ENCODE data around the gene SLC25A17. TPM values are rescaled to one million over a fixed set of nuclear protein-coding genes. Genes with fewer than 3 reads are reported as not detected.
A peak's percentile ranks its signal among the peaks of the same experiment; 100 is the strongest.
"Not testable (repeated sequence)": the region's sequence is repeated elsewhere in the genome, so short reads cannot be mapped to it uniquely, and the experiment has no call there.

SLC25A17 gene
- total and polyA plus RNA-seq, 7 donors, result 2.7 to 16.3 (median 4.6) TPM

DNA sequence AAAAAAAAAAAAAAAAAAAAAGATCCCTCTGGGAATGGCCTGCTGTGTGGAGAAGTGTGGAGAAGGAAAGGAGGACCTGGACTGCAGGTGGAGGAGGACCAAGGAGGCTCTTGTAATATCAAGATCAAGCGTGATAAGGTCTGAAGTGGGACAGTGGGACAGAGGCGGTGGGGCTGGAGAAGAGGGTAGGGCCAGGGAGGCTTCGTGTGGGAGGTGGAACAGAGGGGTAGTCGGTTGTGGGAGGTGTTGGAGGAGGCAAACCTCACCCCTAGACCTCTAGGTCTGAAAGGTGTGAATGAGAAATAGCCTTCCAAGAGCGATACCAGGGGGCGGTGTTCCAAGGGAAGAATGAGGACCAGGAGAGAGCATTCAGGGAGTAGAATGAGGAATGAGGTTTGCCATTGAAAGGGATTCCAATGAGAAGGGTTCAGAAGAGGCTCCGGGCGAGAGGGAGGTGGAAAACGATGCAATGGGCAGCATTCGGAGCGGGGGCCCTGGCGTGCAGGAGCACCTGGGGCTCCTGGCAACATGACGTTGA, 95.7 kb downstream of the SLC25A17 start:
- TF ChIP-seq, protein P1, sequence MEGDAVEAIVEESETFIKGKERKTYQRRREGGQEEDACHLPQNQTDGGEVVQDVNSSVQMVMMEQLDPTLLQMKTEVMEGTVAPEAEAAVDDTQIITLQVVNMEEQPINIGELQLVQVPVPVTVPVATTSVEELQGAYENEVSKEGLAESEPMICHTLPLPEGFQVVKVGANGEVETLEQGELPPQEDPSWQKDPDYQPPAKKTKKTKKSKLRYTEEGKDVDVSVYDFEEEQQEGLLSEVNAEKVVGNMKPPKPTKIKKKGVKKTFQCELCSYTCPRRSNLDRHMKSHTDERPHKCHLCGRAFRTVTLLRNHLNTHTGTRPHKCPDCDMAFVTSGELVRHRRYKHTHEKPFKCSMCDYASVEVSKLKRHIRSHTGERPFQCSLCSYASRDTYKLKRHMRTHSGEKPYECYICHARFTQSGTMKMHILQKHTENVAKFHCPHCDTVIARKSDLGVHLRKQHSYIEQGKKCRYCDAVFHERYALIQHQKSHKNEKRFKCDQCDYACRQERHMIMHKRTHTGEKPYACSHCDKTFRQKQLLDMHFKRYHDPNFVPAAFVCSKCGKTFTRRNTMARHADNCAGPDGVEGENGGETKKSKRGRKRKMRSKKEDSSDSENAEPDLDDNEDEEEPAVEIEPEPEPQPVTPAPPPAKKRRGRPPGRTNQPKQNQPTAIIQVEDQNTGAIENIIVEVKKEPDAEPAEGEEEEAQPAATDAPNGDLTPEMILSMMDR (IDR thresholded peaks at IDR 0.05), result no peak

GRCh38 chr22:40721266-40721665, 97.9 kb downstream of the SLC25A17 start:
- Histone ChIP-seq H3K27ac (no peak overlapping the region), H3K9me3 (no peaks in the 10 kb centered on the region)
- ATAC-seq, result peak in 1 of 4 donors; percentile 25

More for the DNA sequence above, 95.7 kb downstream of the SLC25A17 start:
- Histone ChIP-seq H3K9me3 (no peaks in the 10 kb centered on the region), H3K27me3 (ENCODE audit: insufficient read depth in 3 of 3, low read length in 2 of 3) (peaks cover 0 to 11% (median 1%) of the 10 kb centered on the region in 3 donors), H3K36me3 (ENCODE audit: insufficient read depth in 1 of 2, low read depth in 1 of 2) (no peaks in the 10 kb centered on the region), H3K4me3 (no peak overlapping the region), H3K27ac (no peak overlapping the region), H3K4me1 (peaks cover 3% of the 10 kb centered on the region)
- WGBS, 3 donors, result 86 to 88% (median 86%) methylated on average over 13 of the region's 13 CpGs
- intact Hi-C loops (cut with DNase I), result no loop called here
- DNase-seq, result no peak
- ATAC-seq, result no peak

DNA sequence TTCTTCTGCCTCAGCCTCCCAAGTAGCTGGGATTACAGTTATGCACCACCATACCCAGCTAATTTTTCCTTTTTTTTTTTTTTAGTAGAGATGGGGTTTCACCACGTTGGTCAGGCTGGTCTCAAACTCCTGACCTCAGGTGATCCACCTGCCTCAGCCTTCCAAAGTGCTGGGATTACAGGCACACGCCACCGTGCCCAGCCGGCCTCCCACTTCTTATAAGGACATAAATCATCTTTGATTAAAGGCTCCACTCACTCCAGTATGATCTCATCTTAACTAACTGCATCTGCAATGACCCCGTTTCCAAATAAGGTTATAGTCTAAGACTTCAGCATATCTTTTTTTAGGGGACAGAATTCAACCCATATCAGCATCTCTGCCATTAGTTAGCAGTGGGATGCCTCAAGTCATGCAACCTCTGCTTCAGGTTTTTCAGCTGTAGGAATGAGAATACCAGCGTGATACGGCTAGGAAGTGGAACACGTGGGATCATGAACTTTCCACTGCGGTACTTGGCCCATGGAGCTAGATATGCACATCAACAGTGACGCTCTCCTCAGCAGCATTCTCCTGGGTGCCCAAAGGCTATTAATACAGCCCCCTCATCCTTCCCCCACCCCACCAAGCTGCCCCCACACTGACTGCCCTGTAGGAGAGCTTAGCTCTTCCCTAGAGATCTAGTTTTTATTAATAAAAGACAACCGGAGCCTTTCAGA, 98.4 kb downstream of the SLC25A17 start:
- intact Hi-C loops (cut with DNase I), result no loop called here
- TF ChIP-seq, protein P1 (IDR thresholded peaks at IDR 0.05), result no peak
- Histone ChIP-seq H3K4me1 (peaks cover 3% of the 10 kb centered on the region), H3K27me3 (ENCODE audit: insufficient read depth in 3 of 3, low read length in 2 of 3) (peaks cover 0 to 11% (median 1%) of the 10 kb centered on the region in 3 donors), H3K9me3 (no peaks in the 10 kb centered on the region), H3K4me3 (no peak overlapping the region), H3K27ac (no peak overlapping the region), H3K36me3 (ENCODE audit: insufficient read depth in 1 of 2, low read depth in 1 of 2) (no peaks in the 10 kb centered on the region)
- no peak for ATAC-seq
- DNase-seq, result peak in 1 of 2 donors; percentile 7
- WGBS, 3 donors, result 29 to 33% (median 31%) methylated on average over 11 of the region's 11 CpGs

More at GRCh38 chr22:40721266-40721665, 97.9 kb downstream of the SLC25A17 start:
- Histone ChIP-seq H3K36me3 (ENCODE audit: insufficient read depth in 1 of 2, low read depth in 1 of 2) (no peaks in the 10 kb centered on the region), H3K4me1 (peaks cover 3% of the 10 kb centered on the region), H3K4me3 (no peak overlapping the region), H3K27me3 (ENCODE audit: insufficient read depth in 3 of 3, low read length in 2 of 3) (peaks cover 0 to 11% (median 1%) of the 10 kb centered on the region in 3 donors)
- intact Hi-C loops (cut with DNase I), result no loop called here
- peak in 1 of 2 donors; percentile 9 for DNase-seq
- 7 to 12% (median 11%) methylated on average over 6 of the region's 6 CpGs for WGBS, 3 donors
- TF ChIP-seq, protein P1 (IDR thresholded peaks at IDR 0.05), result no peak

DNA sequence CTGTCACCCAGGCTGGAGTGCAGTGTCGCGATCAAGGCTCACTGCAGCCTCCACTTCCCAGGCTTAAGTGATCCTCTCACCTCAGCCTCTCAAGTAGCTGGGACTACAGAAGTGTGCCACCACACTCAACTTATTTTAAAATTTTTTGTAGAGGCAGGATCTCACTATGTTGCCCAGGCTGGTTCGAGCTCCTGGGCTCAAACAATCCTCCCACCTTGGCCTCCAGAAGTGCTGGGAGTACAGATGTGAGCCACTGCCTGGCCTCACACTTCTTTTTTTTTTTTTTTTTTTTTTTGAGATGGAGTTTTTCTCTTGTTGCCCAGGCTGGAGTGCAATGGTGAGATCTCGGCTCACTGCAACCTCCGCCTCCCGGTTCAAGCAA, 99.0 kb downstream of the SLC25A17 start:
- peaks cover 0 to 11% (median 1%) of the 10 kb centered on the region in 3 donors for H3K27me3 ChIP-seq (ENCODE audit: insufficient read depth in 3 of 3, low read length in 2 of 3)
- ATAC-seq; H3K36me3 ChIP-seq (ENCODE audit: insufficient read depth in 1 of 2, low read depth in 1 of 2); intact Hi-C loops (cut with DNase I); H3K4me3 ChIP-seq; H3K9me3 ChIP-seq; H3K27ac ChIP-seq; H3K4me1 ChIP-seq: not testable (repeated sequence)
- DNase-seq, result peak in 1 of 2 donors; percentile 1
- WGBS, 3 donors, result 93 to 95% (median 94%) methylated on average over 6 of the region's 6 CpGs

Other genes starting within 250 kb of the SLC25A17 start
- 10 to 100 TPM; 15.7 to 24.0 (median 20.0) TPM for gene MRTFA, start 182.6 kb downstream of the SLC25A17 start, total RNA-seq
- 10 to 100 TPM; 10.1 to 14.2 (median 14.2) TPM for gene MRTFA, start 182.6 kb downstream of the SLC25A17 start, polyA plus RNA-seq
- gene MCHR1, start 139.9 kb downstream of the SLC25A17 start, total RNA-seq, result 1 to 10 TPM in 1 of 4 donors, under 1 TPM in 1, not detected in 2; 0.21 to 1.2 TPM
- gene MCHR1, start 139.9 kb downstream of the SLC25A17 start, polyA plus RNA-seq, result under 1 TPM in 2 of 3 donors, not detected in 1; 0.04 to 0.08 TPM
- 100 to 1,000 TPM; 262 to 316 (median 296) TPM for gene ST13, start 37.3 kb upstream of the SLC25A17 start, total RNA-seq
- 100 to 1,000 TPM; 166 to 456 (median 189) TPM for gene ST13, start 37.3 kb upstream of the SLC25A17 start, polyA plus RNA-seq
- gene XPNPEP3, start 37.8 kb upstream of the SLC25A17 start, total RNA-seq, result 10 to 100 TPM in 3 of 4 donors, 1 to 10 TPM in 1; 9.8 to 16.3 (median 11.2) TPM
- 10 to 100 TPM in 1 of 3 donors, 1 to 10 TPM in 2; 3.3 to 12.9 (median 7.9) TPM for gene XPNPEP3, start 37.8 kb upstream of the SLC25A17 start, polyA plus RNA-seq
- not detected for gene DNAJB7, start 42.8 kb upstream of the SLC25A17 start, total RNA-seq
- under 1 TPM in 2 of 3 donors, not detected in 1; 0.01 to 0.03 TPM for gene DNAJB7, start 42.8 kb upstream of the SLC25A17 start, polyA plus RNA-seq
- 10 to 100 TPM; 46.6 to 59.9 (median 54.3) TPM for gene RBX1, start 132.0 kb upstream of the SLC25A17 start, total RNA-seq
- gene RBX1, start 132.0 kb upstream of the SLC25A17 start, polyA plus RNA-seq, result 10 to 100 TPM; 48.4 to 82.6 (median 80.6) TPM

Measured in psoas muscle (tissue), 8 donors.